Measurements from ENCODE around the gene CCT6A.
"Not testable (repeated sequence)": the region's sequence is repeated elsewhere in the genome, so short reads cannot be mapped to it uniquely, and the experiment has no call there.

CCT6A gene

DNA sequence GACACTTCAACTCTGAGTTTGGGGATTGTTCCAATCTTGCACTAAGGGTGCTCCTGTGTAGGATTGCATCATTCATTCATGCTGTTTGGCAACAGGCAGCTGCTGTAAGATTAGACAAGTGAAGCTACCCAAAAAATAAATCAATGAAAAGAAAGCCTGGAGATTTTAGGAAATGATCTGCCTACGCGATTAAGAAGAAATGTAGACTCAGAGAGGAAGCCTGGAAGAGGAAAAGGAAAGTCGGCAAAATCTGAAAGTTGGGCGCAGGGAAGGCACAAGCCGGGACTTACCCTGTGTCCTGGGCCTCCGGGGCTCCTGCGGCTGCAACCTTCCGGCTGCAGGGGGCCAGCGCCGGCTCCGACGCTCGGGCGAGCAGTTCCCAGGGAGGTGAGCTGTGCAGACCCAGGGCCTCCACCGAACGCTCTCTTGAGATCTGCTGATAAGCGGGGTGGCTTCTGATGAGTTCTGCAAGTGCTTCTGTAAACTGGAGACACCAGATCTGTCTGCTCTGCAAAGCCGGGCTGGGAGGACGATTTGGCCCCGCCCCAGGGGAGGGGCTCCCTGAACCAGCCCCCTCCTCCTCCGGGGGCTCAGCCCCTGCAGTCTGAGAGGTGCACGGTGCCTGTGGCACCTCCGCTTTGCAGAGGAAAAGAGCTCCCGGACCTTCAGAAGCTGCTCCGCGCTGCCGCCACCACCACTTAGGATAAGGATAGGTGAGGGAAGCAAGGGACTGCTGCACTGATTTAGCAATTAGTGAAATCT lies 17.7 kb upstream of the CCT6A start:
- H3K4me3 Mint-ChIP-seq = peak overlapping the region; percentile 90
- H3K27ac Mint-ChIP-seq = peak overlapping the region; percentile 78
- intact Hi-C loops (cut with micrococcal nuclease) = no loop called here
- peaks cover 12% of the 10 kb centered on the region for H3K4me1 Mint-ChIP-seq (ENCODE audit: low read depth)
- no peaks in the 10 kb centered on the region for H3K27me3 Mint-ChIP-seq
- H3K9me3 Mint-ChIP-seq = no peaks in the 10 kb centered on the region
- peaks cover 39% of the 10 kb centered on the region for H3K36me3 Mint-ChIP-seq (ENCODE audit: low read depth)

DNA sequence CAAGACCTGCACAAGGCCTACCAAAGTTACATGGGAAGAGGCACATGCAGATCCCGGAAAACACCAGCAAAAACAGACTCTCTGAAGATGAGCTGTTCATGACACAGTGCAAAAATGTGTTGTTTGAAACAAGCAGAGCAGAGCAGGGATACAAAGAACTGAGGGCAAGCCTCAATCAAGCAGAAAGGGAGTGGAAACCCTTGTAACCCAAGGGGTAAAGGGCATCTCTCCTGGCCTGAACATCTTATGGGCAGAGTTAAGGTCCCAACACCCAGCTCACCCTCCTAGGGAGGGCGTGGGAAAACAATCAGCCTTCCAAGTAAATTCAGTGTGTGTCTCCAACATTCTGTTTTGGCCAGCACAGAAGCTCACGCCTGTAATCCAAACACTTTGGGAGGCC lies 10.8 kb upstream of the CCT6A start:
- Mint-ChIP-seq H3K27ac (no peak overlapping the region), H3K9me3 (no peaks in the 10 kb centered on the region), H3K4me1 (ENCODE audit: low read depth) (no peaks in the 10 kb centered on the region), H3K4me3 (no peak overlapping the region), H3K36me3 (ENCODE audit: low read depth) (peaks cover 20% of the 10 kb centered on the region), H3K27me3 (no peaks in the 10 kb centered on the region)
- intact Hi-C loops (cut with micrococcal nuclease) = no loop called here

DNA sequence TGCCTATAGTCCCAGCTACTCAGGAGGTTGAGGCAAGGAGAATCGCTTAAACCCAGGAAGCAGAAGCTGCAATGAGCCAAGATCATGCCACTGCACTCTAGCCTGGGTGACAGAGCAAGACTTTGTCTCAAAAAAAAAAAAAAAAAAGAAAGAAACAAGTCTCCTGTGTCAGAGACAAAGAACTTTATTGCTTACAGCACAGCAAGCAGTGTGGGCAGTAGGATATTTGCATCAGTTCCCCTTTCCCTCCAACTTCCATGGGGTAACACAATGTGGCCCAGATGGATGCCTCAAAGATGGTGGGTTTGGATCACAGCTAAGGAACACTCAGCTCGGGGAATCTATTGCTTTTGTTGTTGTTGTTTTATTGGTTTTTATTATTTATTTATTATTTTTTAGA lies 5.8 kb upstream of the CCT6A start:
- H3K4me1 Mint-ChIP-seq (ENCODE audit: low read depth); H3K27ac Mint-ChIP-seq; H3K27me3 Mint-ChIP-seq; intact Hi-C loops (cut with micrococcal nuclease); H3K9me3 Mint-ChIP-seq; H3K4me3 Mint-ChIP-seq: not testable (repeated sequence)
- peaks cover 20% of the 10 kb centered on the region for H3K36me3 Mint-ChIP-seq (ENCODE audit: low read depth)

GRCh38 chr7:56046721-56047445 lies 4.7 kb upstream of the CCT6A start:
- no peaks in the 10 kb centered on the region for H3K27me3 Mint-ChIP-seq
- intact Hi-C loops (cut with micrococcal nuclease) = no loop called here
- no peak overlapping the region for H3K27ac Mint-ChIP-seq

DNA sequence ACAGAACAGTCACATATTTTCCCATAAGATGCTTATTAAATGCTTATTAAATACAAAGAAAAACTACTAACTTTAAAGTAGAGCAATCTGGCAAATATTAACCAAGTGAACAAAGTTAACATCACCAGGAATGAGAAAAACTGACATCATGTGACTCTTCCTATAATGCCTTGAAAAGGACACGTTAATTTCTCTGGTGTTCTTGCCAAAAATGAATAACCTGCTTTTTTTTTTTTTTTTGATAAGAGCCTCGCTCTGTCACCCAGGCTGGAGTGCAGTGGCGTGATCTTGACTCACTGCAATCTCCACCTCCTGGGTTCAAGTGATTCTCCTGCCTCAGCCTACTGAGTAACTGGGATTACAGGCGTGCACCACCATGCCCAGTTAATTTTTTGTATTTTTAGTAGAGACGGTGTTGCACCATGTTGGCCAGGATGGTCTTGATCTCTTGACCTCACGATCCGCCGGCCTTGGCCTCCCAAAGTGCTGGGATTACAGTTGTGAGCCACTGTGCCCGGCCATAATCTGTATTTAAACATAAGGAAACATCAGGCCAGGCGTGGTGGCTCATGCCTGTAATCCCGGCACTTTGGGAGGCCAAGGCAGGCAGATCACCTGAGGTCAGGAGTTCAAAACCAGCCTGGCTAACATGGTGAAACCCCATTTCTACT lies 4.0 kb upstream of the CCT6A start:
- H3K4me3 Mint-ChIP-seq; H3K27me3 Mint-ChIP-seq; H3K9me3 Mint-ChIP-seq; H3K27ac Mint-ChIP-seq; H3K4me1 Mint-ChIP-seq (ENCODE audit: low read depth); intact Hi-C loops (cut with micrococcal nuclease): not testable (repeated sequence)
- H3K36me3 Mint-ChIP-seq (ENCODE audit: low read depth) = peaks cover 18% of the 10 kb centered on the region

More at GRCh38 chr7:56046721-56047445, 4.7 kb upstream of the CCT6A start:
- H3K36me3 Mint-ChIP-seq (ENCODE audit: low read depth) = peaks cover 21% of the 10 kb centered on the region
- H3K4me3 Mint-ChIP-seq = no peak overlapping the region
- H3K9me3 Mint-ChIP-seq = no peaks in the 10 kb centered on the region
- no peaks in the 10 kb centered on the region for H3K4me1 Mint-ChIP-seq (ENCODE audit: low read depth)

DNA sequence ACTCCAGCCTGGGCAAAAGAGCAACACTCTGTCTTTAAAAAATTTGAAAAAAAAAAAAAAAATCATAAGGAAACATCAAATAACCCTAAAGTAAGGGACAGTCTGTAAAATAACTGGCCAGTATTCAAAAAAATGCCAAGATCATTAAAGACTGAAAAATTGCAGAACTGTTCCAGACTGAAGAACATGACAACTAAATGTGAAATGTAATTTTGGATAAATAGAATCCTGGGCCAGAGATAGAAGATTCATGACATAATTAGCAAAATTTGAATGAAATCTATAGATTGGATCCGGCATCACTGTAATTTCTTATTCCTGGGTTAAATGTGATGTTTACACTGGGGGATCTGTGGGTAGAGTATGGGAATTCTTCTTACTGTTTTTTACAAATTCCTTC lies 3.3 kb upstream of the CCT6A start:
- Mint-ChIP-seq H3K4me3 (no peak overlapping the region), H3K27me3 (no peaks in the 10 kb centered on the region), H3K4me1 (ENCODE audit: low read depth) (no peaks in the 10 kb centered on the region), H3K36me3 (ENCODE audit: low read depth) (peaks cover 20% of the 10 kb centered on the region), H3K9me3 (no peaks in the 10 kb centered on the region), H3K27ac (no peak overlapping the region)
- intact Hi-C loops (cut with micrococcal nuclease) = no loop called here

DNA sequence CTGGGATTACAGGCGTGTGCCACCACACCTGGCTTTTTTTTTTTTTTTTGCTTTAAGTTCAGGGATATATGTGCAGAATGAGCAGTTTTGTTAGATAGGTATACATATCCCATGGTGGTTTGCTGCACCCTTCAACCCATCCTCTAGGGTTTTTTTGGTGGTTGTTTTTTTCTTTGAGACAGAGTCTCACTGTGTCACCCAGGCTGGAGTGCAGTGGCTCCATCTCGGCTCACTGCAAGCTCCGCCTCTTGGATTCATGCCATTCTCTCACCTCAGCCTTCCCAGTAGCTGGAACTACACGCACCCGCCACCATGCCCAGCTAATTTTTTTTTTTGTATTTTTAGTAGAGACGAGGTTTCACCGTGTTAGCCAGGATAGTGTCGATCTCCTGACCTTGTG lies 2.8 kb upstream of the CCT6A start:
- H3K27me3 Mint-ChIP-seq; H3K4me1 Mint-ChIP-seq (ENCODE audit: low read depth); intact Hi-C loops (cut with micrococcal nuclease); H3K4me3 Mint-ChIP-seq; H3K9me3 Mint-ChIP-seq; H3K27ac Mint-ChIP-seq: not testable (repeated sequence)
- peaks cover 25% of the 10 kb centered on the region for H3K36me3 Mint-ChIP-seq (ENCODE audit: low read depth)

DNA sequence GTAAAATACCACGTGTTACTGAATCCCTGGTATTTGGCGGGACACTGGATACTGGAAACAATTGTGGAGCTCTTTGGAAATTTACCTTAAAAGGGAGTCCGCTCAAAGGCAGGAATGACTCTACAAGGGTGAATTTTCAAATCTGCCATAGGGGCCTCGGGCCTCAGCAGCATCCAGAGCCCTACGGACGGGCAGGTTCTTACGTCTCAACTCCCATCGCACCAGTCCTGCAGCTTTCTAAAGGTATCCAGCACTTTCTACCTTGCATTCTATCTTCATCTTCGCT lies 569 bp upstream of the CCT6A start:
- peaks cover 47% of the 10 kb centered on the region for H3K36me3 Mint-ChIP-seq (ENCODE audit: low read depth)
- peak overlapping the region; percentile 97 for H3K4me3 Mint-ChIP-seq
- intact Hi-C loops (cut with micrococcal nuclease) = loop anchor here (1.0 to 2.0 kb wide), 2 partner anchors 13 to 100 kb away; partner anchors contain the start of genes MRPS17 and SUMF2
- peaks cover 6% of the 10 kb centered on the region for H3K4me1 Mint-ChIP-seq (ENCODE audit: low read depth)
- peak overlapping the region; percentile 94 for H3K27ac Mint-ChIP-seq
- H3K27me3 Mint-ChIP-seq = no peaks in the 10 kb centered on the region
- H3K9me3 Mint-ChIP-seq = no peaks in the 10 kb centered on the region

- Mint-ChIP-seq H3K4me1 (ENCODE audit: low read depth) (peaks cover 6% of the 10 kb centered on the region), H3K27ac (no peak overlapping the region), H3K36me3 (ENCODE audit: low read depth) (peaks cover 71% of the 10 kb centered on the region), H3K27me3 (no peaks in the 10 kb centered on the region), H3K9me3 (no peaks in the 10 kb centered on the region), H3K4me3 (no peak overlapping the region)
- intact Hi-C loops (cut with micrococcal nuclease) = no loop called here
Observed at GRCh38 chr7:56053379-56053778, 1.8 kb downstream of the CCT6A start.

DNA sequence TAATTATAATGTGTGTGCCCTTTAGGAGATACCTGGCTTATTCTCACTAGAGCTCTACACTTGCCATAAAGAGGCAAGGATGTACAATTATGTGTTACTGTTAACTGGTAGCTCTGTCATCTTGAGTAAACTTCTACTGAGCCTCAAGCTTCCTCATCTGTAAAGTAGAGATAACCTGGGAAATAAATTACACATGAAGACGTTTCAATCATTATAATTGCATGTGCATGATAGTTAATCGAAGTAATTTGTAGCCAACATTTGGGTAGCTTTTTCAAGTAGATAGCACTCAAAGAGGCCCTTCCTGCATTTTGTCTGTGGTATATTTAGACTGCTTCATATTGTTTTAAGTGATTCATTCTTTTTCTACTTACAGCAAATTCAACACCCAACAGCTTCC lies 2.4 kb downstream of the CCT6A start:
- Mint-ChIP-seq H3K4me3 (no peak overlapping the region), H3K27me3 (no peaks in the 10 kb centered on the region), H3K36me3 (ENCODE audit: low read depth) (peaks cover 77% of the 10 kb centered on the region), H3K27ac (no peak overlapping the region), H3K4me1 (ENCODE audit: low read depth) (peaks cover 6% of the 10 kb centered on the region), H3K9me3 (no peaks in the 10 kb centered on the region)
- intact Hi-C loops (cut with micrococcal nuclease) = no loop called here

DNA sequence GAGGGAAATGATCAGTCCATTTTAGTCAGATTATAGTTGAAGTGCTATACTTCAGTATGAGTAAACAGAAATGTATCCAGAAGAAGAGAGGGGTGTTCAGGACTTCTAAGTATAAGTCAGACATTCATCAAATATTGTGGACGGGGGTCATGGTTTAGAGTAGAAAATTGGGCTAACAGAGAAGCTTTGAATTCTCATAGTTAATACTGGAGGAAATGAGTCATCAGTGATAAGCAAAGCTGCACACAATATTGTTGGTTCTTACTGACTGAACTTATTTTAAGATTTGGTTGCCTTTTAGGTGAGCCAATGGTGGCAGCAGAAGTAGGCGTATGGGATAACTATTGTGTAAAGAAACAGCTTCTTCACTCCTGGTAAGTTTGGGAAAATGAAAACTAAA lies 10.8 kb downstream of the CCT6A start:
- no peak overlapping the region for H3K4me3 Mint-ChIP-seq
- no peaks in the 10 kb centered on the region for H3K27me3 Mint-ChIP-seq
- peaks cover 78% of the 10 kb centered on the region for H3K36me3 Mint-ChIP-seq (ENCODE audit: low read depth)
- H3K27ac Mint-ChIP-seq = peak overlapping the region; percentile 54
- intact Hi-C loops (cut with micrococcal nuclease) = no loop called here
- peaks cover 23% of the 10 kb centered on the region for H3K4me1 Mint-ChIP-seq (ENCODE audit: low read depth)
- H3K9me3 Mint-ChIP-seq = no peaks in the 10 kb centered on the region

DNA sequence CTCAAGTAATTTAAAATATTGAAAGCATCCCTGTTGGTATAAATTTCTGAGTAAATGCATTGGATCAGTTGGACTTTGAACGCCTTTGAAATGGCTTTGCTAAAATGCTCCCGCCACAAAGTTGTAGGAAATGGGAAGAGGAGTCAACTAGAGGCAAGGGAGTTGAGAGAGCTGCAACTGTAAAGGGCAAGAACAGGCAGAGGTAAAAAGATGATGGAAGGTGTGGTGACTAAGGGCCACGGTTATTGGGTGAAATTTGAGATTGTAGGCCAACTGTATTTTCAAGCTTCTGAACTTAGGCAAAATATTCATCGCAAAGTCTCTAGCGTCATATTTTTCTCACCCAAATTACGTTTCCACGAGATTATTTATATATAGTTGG lies 11.9 kb downstream of the CCT6A start:
- Mint-ChIP-seq H3K27ac (peak overlapping the region; percentile 93), H3K27me3 (no peaks in the 10 kb centered on the region), H3K9me3 (no peaks in the 10 kb centered on the region), H3K4me1 (ENCODE audit: low read depth) (peaks cover 23% of the 10 kb centered on the region), H3K36me3 (ENCODE audit: low read depth) (peaks cover 73% of the 10 kb centered on the region), H3K4me3 (peak overlapping the region; percentile 90)
- intact Hi-C loops (cut with micrococcal nuclease) = no loop called here

- H3K36me3 Mint-ChIP-seq (ENCODE audit: low read depth) = peaks cover 73% of the 10 kb centered on the region
- peak within 1 kb of the TSS; percentile 93 for H3K27ac Mint-ChIP-seq
- H3K4me3 Mint-ChIP-seq = peak within 1 kb of the TSS; percentile 90
Observed at GRCh38 chr7:56063882-56064625, 12.5 kb downstream of the CCT6A start, which contains the start of gene SUMF2. TSS of gene SUMF2 (plus strand) at chr7:56064286. CDS start at chr7:56064312, 26 bp downstream.

GRCh38 chr7:56066376-56066775 lies 14.8 kb downstream of the CCT6A start:
- Mint-ChIP-seq H3K4me1 (ENCODE audit: low read depth) (peaks cover 23% of the 10 kb centered on the region), H3K36me3 (ENCODE audit: low read depth) (peaks cover 73% of the 10 kb centered on the region)
- H3K4me3 Mint-ChIP-seq; H3K9me3 Mint-ChIP-seq; H3K27me3 Mint-ChIP-seq; H3K27ac Mint-ChIP-seq; intact Hi-C loops (cut with micrococcal nuclease): not testable (repeated sequence)

More at GRCh38 chr7:56063882-56064625, 12.5 kb downstream of the CCT6A start, which contains the start of gene SUMF2:
- Mint-ChIP-seq H3K9me3 (no peaks in the 10 kb centered on the region), H3K27me3 (no peaks in the 10 kb centered on the region), H3K4me1 (ENCODE audit: low read depth) (peaks cover 23% of the 10 kb centered on the region)
- intact Hi-C loops (cut with micrococcal nuclease) = loop anchor here (1.0 to 2.0 kb wide), 2 partner anchors 13 to 43 kb away; partner anchors contain the start of genes CCT6A, CHCHD2 and PSPH

All from dendritic cell treated with granulocyte-macrophage colony-stimulating factor and Interleukin-4, amounts not matched to agents 40 ng/mL and 50 ng/mL, for 4 days (primary cell).